Measurements from ENCODE around the gene PAQR5.
"Not testable (repeated sequence)": the region's sequence is repeated elsewhere in the genome, so short reads cannot be mapped to it uniquely, and the experiment has no call there.

Gene PAQR5

DNA sequence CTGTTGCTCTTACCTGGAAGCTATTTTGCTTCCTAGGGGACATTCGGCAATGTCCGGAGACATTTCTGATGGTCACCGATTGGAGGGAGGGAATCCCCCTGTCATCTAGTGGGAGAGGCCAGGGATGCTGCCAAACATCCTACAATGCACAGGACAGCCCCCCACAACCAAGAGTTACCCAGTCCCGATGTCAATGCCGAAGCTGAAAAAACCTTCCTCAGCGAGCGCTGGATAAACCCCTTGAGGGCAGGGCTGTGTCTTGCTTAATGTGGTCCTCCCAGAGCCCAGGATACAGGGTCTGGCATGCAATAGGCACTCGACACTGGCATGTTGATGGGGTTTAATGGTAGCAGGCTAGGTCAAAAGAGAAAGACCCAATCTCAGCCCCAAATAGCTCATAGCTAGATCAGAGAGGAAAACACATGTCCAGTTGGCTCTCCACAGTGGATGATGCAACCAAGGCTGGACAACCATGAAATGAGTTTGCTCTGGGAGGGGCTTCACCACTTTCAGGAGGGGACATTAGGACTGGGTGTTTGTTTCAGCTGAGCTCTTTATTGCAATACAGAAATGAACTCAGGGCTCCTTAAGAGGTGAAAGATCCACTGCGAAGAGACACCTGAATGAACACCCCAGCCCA lies 16.5 kb upstream of the PAQR5 start:
- Histone ChIP-seq H3K27ac (ENCODE audit: low read depth, low read length) (no peak overlapping the region), H3K9me3 (ENCODE audit: control insufficient read depth, insufficient read depth, low read depth, low read length) (no peaks in the 10 kb centered on the region), H3K36me3 (ENCODE audit: control insufficient read depth, insufficient read depth, low read length) (no peaks in the 10 kb centered on the region), H3K4me1 (ENCODE audit: control insufficient read depth, insufficient read depth, low read length) (no peaks in the 10 kb centered on the region), H3K27me3 (ENCODE audit: control insufficient read depth, insufficient read depth, low read length) (no peaks in the 10 kb centered on the region), H3K4me3 (ENCODE audit: low read depth, low read length) (no peak overlapping the region), H3K9ac (ENCODE audit: low read length) (no peak overlapping the region)

DNA sequence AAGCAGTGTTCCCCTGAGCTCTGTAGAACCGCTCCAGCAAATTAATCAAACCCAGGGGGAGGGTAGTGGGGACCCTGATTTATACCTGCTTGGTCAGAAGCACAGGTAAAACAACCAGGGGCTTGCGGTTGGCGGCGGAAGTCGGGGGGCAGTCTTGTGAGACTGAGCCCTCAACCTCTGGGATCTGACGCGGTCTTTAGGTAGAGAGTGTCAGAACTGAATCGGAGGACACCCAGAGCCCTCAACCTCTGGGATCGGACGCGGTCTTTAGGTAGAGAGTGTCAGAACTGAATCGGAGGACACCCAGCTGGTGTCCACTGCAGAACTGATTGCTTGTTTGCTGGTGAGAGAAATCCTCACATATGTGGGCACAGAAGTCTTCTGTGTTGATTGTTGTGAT lies 12.9 kb upstream of the PAQR5 start:
- no peak overlapping the region for H3K27ac ChIP-seq (ENCODE audit: low read depth, low read length)
- no peaks in the 10 kb centered on the region for H3K36me3 ChIP-seq (ENCODE audit: control insufficient read depth, insufficient read depth, low read length)
- H3K9me3 ChIP-seq (ENCODE audit: control insufficient read depth, insufficient read depth, low read depth, low read length), result no peaks in the 10 kb centered on the region
- peaks cover 4% of the 10 kb centered on the region; the same call in 1 of the 2 replicates for H3K4me1 ChIP-seq (ENCODE audit: control insufficient read depth, insufficient read depth, low read length)
- H3K27me3 ChIP-seq (ENCODE audit: control insufficient read depth, insufficient read depth, low read length), result no peaks in the 10 kb centered on the region
- H3K9ac ChIP-seq (ENCODE audit: low read length), result no peak overlapping the region
- no peak overlapping the region for H3K4me3 ChIP-seq (ENCODE audit: low read depth, low read length)

DNA sequence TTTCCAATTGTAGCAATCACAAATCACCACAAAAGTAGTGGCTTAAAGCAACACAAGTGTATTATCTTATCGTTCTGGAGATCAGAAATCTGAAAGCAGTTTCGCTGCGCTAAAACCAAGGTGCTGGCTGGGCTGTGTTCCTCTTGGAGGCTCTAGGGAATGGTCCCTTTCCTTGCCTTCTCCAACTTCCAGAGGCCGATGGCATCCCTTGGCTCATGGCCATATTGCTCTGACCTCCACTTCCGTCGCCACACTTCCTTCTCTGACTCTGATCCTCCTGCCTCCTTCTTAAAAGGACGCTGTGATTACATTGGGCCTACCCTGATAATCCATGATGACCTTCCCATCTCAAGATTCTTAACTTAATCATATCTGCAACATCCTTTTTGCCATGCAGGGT lies 10.7 kb upstream of the PAQR5 start:
- Histone ChIP-seq H3K4me3 (ENCODE audit: low read depth, low read length) (no peak overlapping the region), H3K27ac (ENCODE audit: low read depth, low read length) (no peak overlapping the region), H3K27me3 (ENCODE audit: control insufficient read depth, insufficient read depth, low read length) (peaks cover 4% of the 10 kb centered on the region; the same call in 1 of the 2 replicates), H3K4me1 (ENCODE audit: control insufficient read depth, insufficient read depth, low read length) (peaks cover 4% of the 10 kb centered on the region; the same call in 1 of the 2 replicates), H3K36me3 (ENCODE audit: control insufficient read depth, insufficient read depth, low read length) (no peaks in the 10 kb centered on the region), H3K9ac (ENCODE audit: low read length) (no peak overlapping the region), H3K9me3 (ENCODE audit: control insufficient read depth, insufficient read depth, low read depth, low read length) (no peaks in the 10 kb centered on the region)

GRCh38 chr15:69288531-69289341 lies 10.0 kb upstream of the PAQR5 start:
- Histone ChIP-seq H3K27me3 (ENCODE audit: control insufficient read depth, insufficient read depth, low read length) (peaks cover 4% of the 10 kb centered on the region; the same call in 1 of the 2 replicates), H3K36me3 (ENCODE audit: control insufficient read depth, insufficient read depth, low read length) (no peaks in the 10 kb centered on the region), H3K4me1 (ENCODE audit: control insufficient read depth, insufficient read depth, low read length) (peaks cover 4% of the 10 kb centered on the region; the same call in 1 of the 2 replicates), H3K9ac (ENCODE audit: low read length) (no peak overlapping the region), H3K9me3 (ENCODE audit: control insufficient read depth, insufficient read depth, low read depth, low read length) (no peaks in the 10 kb centered on the region), H3K27ac (ENCODE audit: low read depth, low read length) (no peak overlapping the region), H3K4me3 (ENCODE audit: low read depth, low read length) (no peak overlapping the region)

- no peaks in the 10 kb centered on the region for H3K36me3 ChIP-seq (ENCODE audit: control insufficient read depth, insufficient read depth, low read length)
- H3K4me1 ChIP-seq (ENCODE audit: control insufficient read depth, insufficient read depth, low read length), result peaks cover 4% of the 10 kb centered on the region; the same call in 1 of the 2 replicates
- H3K27me3 ChIP-seq (ENCODE audit: control insufficient read depth, insufficient read depth, low read length), result peaks cover 4% of the 10 kb centered on the region; the same call in 1 of the 2 replicates
- no peak overlapping the region for H3K9ac ChIP-seq (ENCODE audit: low read length)
- no peak overlapping the region for H3K27ac ChIP-seq (ENCODE audit: low read depth, low read length)
- H3K4me3 ChIP-seq (ENCODE audit: low read depth, low read length), result no peak overlapping the region
- no peaks in the 10 kb centered on the region for H3K9me3 ChIP-seq (ENCODE audit: control insufficient read depth, insufficient read depth, low read depth, low read length)
Measured at GRCh38 chr15:69289342-69290146, 9.2 kb upstream of the PAQR5 start.

DNA sequence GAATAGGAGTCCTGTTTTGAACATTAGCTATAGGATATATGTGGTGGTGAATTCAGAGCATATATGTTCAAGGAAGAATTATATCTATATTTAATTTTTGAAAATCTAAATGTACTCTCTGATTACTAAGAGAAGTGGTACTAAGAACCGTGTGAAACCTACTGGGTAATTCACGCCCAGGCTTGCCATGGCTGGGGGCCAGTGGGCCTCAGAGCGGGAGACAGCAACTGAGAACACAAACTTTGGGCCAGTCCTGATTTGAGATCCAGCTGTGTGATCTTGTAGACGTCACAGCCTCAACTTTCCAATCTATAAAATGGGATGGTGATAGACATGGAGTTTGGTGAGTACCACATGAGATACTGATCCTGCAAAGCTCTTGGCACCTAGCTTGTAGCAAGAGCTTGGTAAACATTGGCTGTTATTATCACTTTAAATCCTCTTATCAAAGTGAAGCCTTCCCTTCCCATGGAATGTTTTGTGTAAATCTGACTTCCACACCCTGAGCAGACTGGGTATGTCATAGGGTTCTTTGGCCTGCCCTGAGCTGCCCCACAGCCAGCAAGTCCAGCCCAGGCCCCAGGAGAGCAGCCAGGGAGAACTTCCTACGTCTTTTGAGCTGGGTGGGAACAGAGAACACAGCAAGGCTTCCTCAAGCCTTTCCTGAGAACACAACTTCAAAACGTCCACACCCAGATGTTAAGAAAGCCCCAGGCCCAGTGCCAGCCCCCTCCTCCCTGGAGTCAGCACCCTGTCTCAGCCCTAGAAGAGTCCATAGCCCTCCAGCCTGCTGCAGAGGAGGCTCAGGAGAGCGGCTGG lies 8.2 kb upstream of the PAQR5 start:
- Histone ChIP-seq H3K4me1 (ENCODE audit: control insufficient read depth, insufficient read depth, low read length) (peaks cover 4% of the 10 kb centered on the region; the same call in 1 of the 2 replicates), H3K27me3 (ENCODE audit: control insufficient read depth, insufficient read depth, low read length) (peaks cover 12% of the 10 kb centered on the region; the same call in 1 of the 2 replicates), H3K9ac (ENCODE audit: low read length) (no peak overlapping the region), H3K4me3 (ENCODE audit: low read depth, low read length) (no peak overlapping the region), H3K36me3 (ENCODE audit: control insufficient read depth, insufficient read depth, low read length) (no peaks in the 10 kb centered on the region), H3K27ac (ENCODE audit: low read depth, low read length) (no peak overlapping the region), H3K9me3 (ENCODE audit: control insufficient read depth, insufficient read depth, low read depth, low read length) (no peaks in the 10 kb centered on the region)

- not testable (repeated sequence) for H3K27ac ChIP-seq (ENCODE audit: low read depth, low read length); H3K9me3 ChIP-seq (ENCODE audit: control insufficient read depth, insufficient read depth, low read depth, low read length); H3K4me3 ChIP-seq (ENCODE audit: low read depth, low read length); H3K9ac ChIP-seq (ENCODE audit: low read length); H3K4me1 ChIP-seq (ENCODE audit: control insufficient read depth, insufficient read depth, low read length); H3K36me3 ChIP-seq (ENCODE audit: control insufficient read depth, insufficient read depth, low read length)
- H3K27me3 ChIP-seq (ENCODE audit: control insufficient read depth, insufficient read depth, low read length), result peaks cover 21% of the 10 kb centered on the region
Measured at GRCh38 chr15:69291651-69292050, 7.1 kb upstream of the PAQR5 start.

DNA sequence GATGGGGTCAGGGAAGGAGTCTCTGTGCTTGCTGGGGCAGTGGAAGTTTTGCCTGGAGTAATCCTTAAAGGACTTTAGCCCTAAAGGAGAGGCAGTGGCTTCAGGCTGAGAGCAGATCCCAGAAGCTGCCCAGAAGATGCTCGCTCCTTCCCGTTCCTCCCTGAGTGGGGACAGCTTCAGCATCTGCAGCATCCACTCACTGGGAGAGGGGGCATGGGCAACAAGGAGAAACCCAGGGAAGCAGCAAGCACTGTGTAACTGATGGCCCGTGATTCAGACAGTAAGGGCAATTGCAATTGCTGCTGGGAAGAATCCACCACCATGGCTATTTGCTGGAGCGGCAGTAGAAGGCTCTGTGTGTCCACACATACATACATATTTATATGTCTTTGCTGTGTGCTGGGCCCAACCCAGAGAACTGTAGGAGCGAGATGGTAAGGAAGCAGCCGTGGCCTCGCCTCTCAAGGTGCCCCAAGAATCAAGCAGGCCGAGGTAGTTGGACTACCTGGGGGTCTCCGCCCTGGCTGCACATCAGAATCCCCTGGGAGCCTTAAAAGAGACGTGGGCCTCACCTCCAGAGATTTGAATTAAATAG lies 5.8 kb upstream of the PAQR5 start:
- Histone ChIP-seq H3K27ac (ENCODE audit: low read depth, low read length) (no peak overlapping the region), H3K9ac (ENCODE audit: low read length) (no peak overlapping the region), H3K4me3 (ENCODE audit: low read depth, low read length) (no peak overlapping the region), H3K4me1 (ENCODE audit: control insufficient read depth, insufficient read depth, low read length) (peaks cover 4% of the 10 kb centered on the region; the same call in 1 of the 2 replicates), H3K36me3 (ENCODE audit: control insufficient read depth, insufficient read depth, low read length) (no peaks in the 10 kb centered on the region), H3K9me3 (ENCODE audit: control insufficient read depth, insufficient read depth, low read depth, low read length) (no peaks in the 10 kb centered on the region), H3K27me3 (ENCODE audit: control insufficient read depth, insufficient read depth, low read length) (peaks cover 33% of the 10 kb centered on the region)

DNA sequence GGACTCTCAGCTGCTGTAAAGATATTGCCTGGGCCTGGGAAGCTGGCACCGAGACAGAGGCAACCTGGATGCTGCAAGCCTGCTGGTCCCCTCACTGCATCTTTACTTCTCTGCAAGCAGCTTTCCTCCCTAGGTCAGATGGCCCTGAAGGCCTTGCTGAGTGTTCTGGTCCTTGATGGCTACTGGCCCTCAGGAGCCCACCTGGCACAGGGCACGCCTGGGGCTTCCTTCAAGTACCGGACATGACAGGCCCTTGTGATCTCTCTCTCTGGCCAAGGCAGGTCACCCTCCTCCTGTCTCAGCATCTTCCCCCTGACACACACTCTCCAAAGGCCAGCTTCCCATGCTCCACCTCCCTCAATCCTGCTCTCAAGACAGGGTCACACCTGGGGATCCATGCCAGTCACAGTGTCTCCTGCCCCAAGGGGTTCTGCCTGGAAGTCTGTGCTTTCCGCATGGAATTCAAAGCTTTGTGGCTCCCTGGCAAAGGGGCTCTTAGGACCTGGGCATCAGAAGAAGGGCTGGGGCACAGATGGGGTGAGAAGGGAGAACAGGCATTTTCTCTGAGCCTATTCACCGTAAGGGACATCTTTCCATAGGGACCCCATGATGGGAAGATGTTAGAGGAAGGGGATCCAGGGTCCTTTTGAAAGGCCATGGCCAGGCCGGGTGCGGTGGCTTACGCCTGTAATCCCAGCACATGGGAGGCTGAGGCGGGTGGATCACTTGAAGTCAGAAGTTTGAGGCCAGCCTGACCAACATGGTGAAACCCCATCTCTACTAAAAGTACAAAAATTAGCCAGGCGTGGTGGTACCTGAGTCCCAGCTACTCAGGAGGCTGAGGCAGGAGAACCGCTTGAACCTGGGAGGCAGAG lies 4.7 kb upstream of the PAQR5 start:
- no peak overlapping the region for H3K9ac ChIP-seq (ENCODE audit: low read length)
- no peak overlapping the region for H3K27ac ChIP-seq (ENCODE audit: low read depth, low read length)
- no peaks in the 10 kb centered on the region for H3K36me3 ChIP-seq (ENCODE audit: control insufficient read depth, insufficient read depth, low read length)
- no peak overlapping the region for H3K4me3 ChIP-seq (ENCODE audit: low read depth, low read length)
- H3K27me3 ChIP-seq (ENCODE audit: control insufficient read depth, insufficient read depth, low read length), result peaks cover 44% of the 10 kb centered on the region
- H3K4me1 ChIP-seq (ENCODE audit: control insufficient read depth, insufficient read depth, low read length), result peaks cover 9% of the 10 kb centered on the region; the same call in 1 of the 2 replicates
- H3K9me3 ChIP-seq (ENCODE audit: control insufficient read depth, insufficient read depth, low read depth, low read length), result no peaks in the 10 kb centered on the region

Measured in HUES6 (cell line).